ENCODE results near the gene PORCN.
A peak's percentile ranks its signal among the peaks of the same experiment; 100 is the strongest.
"Not testable (repeated sequence)": the region's sequence is repeated elsewhere in the genome, so short reads cannot be mapped to it uniquely, and the experiment has no call there.

PORCN gene

GRCh38 chrX:48512371-48512935, 3.7 kb downstream of the PORCN start:
- no peak for DNase-seq (ENCODE audit: low read depth, low spot score)

GRCh38 chrX:48513670-48514069, 4.9 kb downstream of the PORCN start:
- DNase-seq (ENCODE audit: low read depth, low spot score): no peak

GRCh38 chrX:48514126-48514806, 5.5 kb downstream of the PORCN start:
- DNase-seq (ENCODE audit: low read depth, low spot score): no peak

- DNase-seq (ENCODE audit: low read depth, low spot score): no peak
These were observed 6.2 kb downstream of the PORCN start for GRCh38 chrX:48514868-48515460.

GRCh38 chrX:48515842-48516241, 7.0 kb downstream of the PORCN start:
- no peak for DNase-seq (ENCODE audit: low read depth, low spot score)

- no peak for DNase-seq (ENCODE audit: low read depth, low spot score)
These were observed 7.5 kb downstream of the PORCN start for GRCh38 chrX:48516285-48516684.

- DNase-seq (ENCODE audit: low read depth, low spot score): no peak
These were observed 8.2 kb downstream of the PORCN start for GRCh38 chrX:48516987-48517386.

- not testable (repeated sequence) for DNase-seq (ENCODE audit: low read depth, low spot score)
These were observed 10.7 kb downstream of the PORCN start for GRCh38 chrX:48519481-48519880.

GRCh38 chrX:48520455-48520854, 11.7 kb downstream of the PORCN start:
- no peak for DNase-seq (ENCODE audit: low read depth, low spot score)

GRCh38 chrX:48520976-48521352, 12.2 kb downstream of the PORCN start:
- no peak for DNase-seq (ENCODE audit: low read depth, low spot score)

GRCh38 chrX:48521353-48522243, 12.8 kb downstream of the PORCN start, which contains the start of gene EBP:
Gene EBP, plus strand, starts transcription at chrX:48521808. Its CDS starts 1,964 bp downstream, at chrX:48523772.
- DNase-seq (ENCODE audit: low read depth, low spot score): peak; percentile 61

- no peak for DNase-seq (ENCODE audit: low read depth, low spot score)
These were observed 13.5 kb downstream of the PORCN start for GRCh38 chrX:48522291-48522690.

GRCh38 chrX:48523682-48524081, 14.9 kb downstream of the PORCN start:
- no peak for DNase-seq (ENCODE audit: low read depth, low spot score)

GRCh38 chrX:48525853-48526252, 17.1 kb downstream of the PORCN start:
- DNase-seq (ENCODE audit: low read depth, low spot score): not testable (repeated sequence)

GRCh38 chrX:48530736-48531135, 21.9 kb downstream of the PORCN start:
- DNase-seq (ENCODE audit: low read depth, low spot score): no peak

GRCh38 chrX:48531358-48531959, 22.7 kb downstream of the PORCN start:
- no peak for DNase-seq (ENCODE audit: low read depth, low spot score)

GRCh38 chrX:48532161-48532560, 23.4 kb downstream of the PORCN start:
- no peak for DNase-seq (ENCODE audit: low read depth, low spot score)

- no peak for DNase-seq (ENCODE audit: low read depth, low spot score)
These were observed 24.4 kb downstream of the PORCN start for GRCh38 chrX:48533165-48533564.

GRCh38 chrX:48538641-48539344, 30.0 kb downstream of the PORCN start:
- no peak for DNase-seq (ENCODE audit: low read depth, low spot score)

GRCh38 chrX:48539345-48540027, 30.7 kb downstream of the PORCN start, which contains the start of gene TBC1D25:
Gene TBC1D25, plus strand, starts transcription at chrX:48539714. Its CDS starts 84 bp downstream, at chrX:48539798.
- DNase-seq (ENCODE audit: low read depth, low spot score): peak; percentile 91
